ENCODE measurements around the gene PRKG1.

PRKG1 gene

DNA sequence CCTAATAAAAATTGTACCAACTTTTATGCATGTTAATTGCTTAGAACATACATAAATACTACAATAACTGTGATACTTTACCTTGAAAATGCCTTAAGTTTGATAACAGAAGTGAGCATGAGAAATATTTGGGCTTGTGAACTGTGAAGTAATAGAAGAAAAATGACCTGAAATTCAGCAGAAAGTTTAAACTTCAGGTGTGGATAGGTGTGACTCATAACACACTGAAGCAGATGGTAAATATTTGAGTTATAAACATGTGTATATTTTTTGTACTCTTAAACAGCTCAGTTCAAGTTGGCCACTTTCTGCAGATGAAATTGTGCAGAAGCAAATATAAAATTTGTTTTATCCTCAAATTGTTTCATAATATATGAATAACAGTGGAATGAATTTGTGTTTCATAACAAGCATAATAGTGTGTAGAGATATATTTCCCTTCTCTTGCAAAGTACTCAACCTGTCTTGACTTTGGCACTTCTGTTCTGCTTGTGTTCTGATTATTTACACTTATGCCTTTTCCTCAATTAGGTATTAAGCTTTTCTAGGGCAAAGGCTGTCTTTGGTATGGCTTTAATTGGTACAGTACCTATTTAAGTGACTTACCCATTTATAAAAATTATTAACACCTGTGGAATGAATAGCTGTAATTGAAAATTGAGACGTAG, 122.4 kb downstream of the PRKG1 start:
- TF ChIP-seq CTCF (IDR thresholded peaks at IDR 0.05; ENCODE audit: low read depth, low read length) (no peak), EZH2phosphoT487 (IDR thresholded peaks at IDR 0.05; ENCODE audit: low read depth) (no peak)

GRCh38 chr10:51198170-51198569, 123.9 kb downstream of the PRKG1 start:
- Histone ChIP-seq H3K9ac (ENCODE audit: low read length) (no peak overlapping the region), H3K27me3 (ENCODE audit: low read depth, low read length) (no peaks in the 10 kb centered on the region), H3K79me2 (ENCODE audit: low read length) (no peaks in the 10 kb centered on the region), H3K4me2 (ENCODE audit: low read length) (no peak overlapping the region), H4K20me1 (ENCODE audit: insufficient read depth, low read length) (no peaks in the 10 kb centered on the region), H3K4me3 (ENCODE audit: low read length) (no peak overlapping the region), H3K9me3 (ENCODE audit: insufficient read depth, low read length) (no peaks in the 10 kb centered on the region), H2AFZ (ENCODE audit: low read depth, low read length) (no peak overlapping the region), H3K36me3 (replicated peaks; ENCODE audit: low read depth, low read length) (no peaks in the 10 kb centered on the region), H3K4me1 (ENCODE audit: low read length) (no peaks in the 10 kb centered on the region), H3K27ac (ENCODE audit: low read length) (no peak overlapping the region)
- no peak for TF ChIP-seq CTCF (IDR thresholded peaks at IDR 0.05; ENCODE audit: low read depth, low read length)
- TF ChIP-seq EZH2phosphoT487 (IDR thresholded peaks at IDR 0.05; ENCODE audit: low read depth): no peak

More for the DNA sequence above, 122.4 kb downstream of the PRKG1 start:
- Histone ChIP-seq H3K79me2 (ENCODE audit: low read length) (no peaks in the 10 kb centered on the region), H3K4me1 (ENCODE audit: low read length) (no peaks in the 10 kb centered on the region), H3K4me2 (ENCODE audit: low read length) (no peak overlapping the region), H3K9me3 (ENCODE audit: insufficient read depth, low read length) (no peaks in the 10 kb centered on the region), H3K36me3 (replicated peaks; ENCODE audit: low read depth, low read length) (no peaks in the 10 kb centered on the region), H2AFZ (ENCODE audit: low read depth, low read length) (no peak overlapping the region), H4K20me1 (ENCODE audit: insufficient read depth, low read length) (no peaks in the 10 kb centered on the region), H3K27me3 (ENCODE audit: low read depth, low read length) (no peaks in the 10 kb centered on the region), H3K9ac (ENCODE audit: low read length) (no peak overlapping the region), H3K27ac (ENCODE audit: low read length) (no peak overlapping the region), H3K4me3 (ENCODE audit: low read length) (no peak overlapping the region)

DNA sequence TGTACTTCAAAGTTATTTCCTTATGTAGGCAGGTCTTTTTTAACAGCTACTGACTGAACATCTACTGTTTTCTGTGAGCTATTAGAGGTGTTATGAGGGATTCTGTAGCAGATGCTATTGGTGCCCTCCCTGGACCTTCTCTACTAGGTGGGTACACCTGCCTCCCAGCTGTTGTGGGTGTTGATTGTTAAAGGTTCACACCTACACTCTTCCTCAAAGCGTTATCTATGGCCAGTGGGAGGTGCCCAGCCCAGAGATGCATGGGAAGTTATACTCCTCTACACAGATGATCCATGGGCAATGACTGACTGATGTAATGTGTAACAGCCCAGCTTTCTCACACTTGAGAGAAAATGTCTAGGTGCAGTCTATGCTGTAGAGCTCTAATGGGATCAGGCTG, 127.7 kb downstream of the PRKG1 start:
- Histone ChIP-seq H2AFZ (ENCODE audit: low read depth, low read length) (no peak overlapping the region), H3K4me2 (ENCODE audit: low read length) (no peak overlapping the region), H3K79me2 (ENCODE audit: low read length) (no peaks in the 10 kb centered on the region), H4K20me1 (ENCODE audit: insufficient read depth, low read length) (no peaks in the 10 kb centered on the region), H3K36me3 (replicated peaks; ENCODE audit: low read depth, low read length) (no peaks in the 10 kb centered on the region), H3K27me3 (ENCODE audit: low read depth, low read length) (no peaks in the 10 kb centered on the region), H3K4me1 (ENCODE audit: low read length) (no peaks in the 10 kb centered on the region), H3K4me3 (ENCODE audit: low read length) (no peak overlapping the region), H3K9me3 (ENCODE audit: insufficient read depth, low read length) (no peaks in the 10 kb centered on the region), H3K9ac (ENCODE audit: low read length) (no peak overlapping the region), H3K27ac (ENCODE audit: low read length) (no peak overlapping the region)
- no peak for TF ChIP-seq EZH2phosphoT487 (IDR thresholded peaks at IDR 0.05; ENCODE audit: low read depth)
- TF ChIP-seq CTCF (IDR thresholded peaks at IDR 0.05; ENCODE audit: low read depth, low read length): no peak

DNA sequence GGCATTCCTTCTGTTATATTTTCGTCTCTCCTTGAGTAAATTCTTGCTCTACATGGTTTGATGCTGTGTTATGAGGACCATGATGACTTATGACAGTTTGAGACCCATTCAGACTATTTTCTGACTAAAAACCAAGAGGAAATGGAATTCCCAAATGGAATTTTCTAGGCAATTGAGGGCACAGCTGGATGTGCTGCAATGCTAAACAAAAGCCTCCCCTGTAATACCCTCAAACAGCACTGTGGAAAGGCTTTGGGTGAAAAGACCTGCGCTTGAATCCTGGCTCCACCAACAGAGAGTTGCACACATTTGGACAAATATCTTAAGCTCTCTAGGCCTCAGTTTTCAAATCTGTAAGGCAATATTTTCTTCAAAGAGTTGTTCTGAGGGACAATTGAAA, 129.1 kb downstream of the PRKG1 start:
- H3K27me3 ChIP-seq (ENCODE audit: low read depth, low read length): no peaks in the 10 kb centered on the region
- TF ChIP-seq EZH2phosphoT487 (IDR thresholded peaks at IDR 0.05; ENCODE audit: low read depth) (no peak), CTCF (IDR thresholded peaks at IDR 0.05; ENCODE audit: low read depth, low read length) (no peak)
- H3K9me3 ChIP-seq (ENCODE audit: insufficient read depth, low read length): no peaks in the 10 kb centered on the region
- H3K36me3 ChIP-seq (replicated peaks; ENCODE audit: low read depth, low read length): no peaks in the 10 kb centered on the region
- H3K4me1 ChIP-seq (ENCODE audit: low read length): no peaks in the 10 kb centered on the region
- H4K20me1 ChIP-seq (ENCODE audit: insufficient read depth, low read length): no peaks in the 10 kb centered on the region
- no peak overlapping the region for H3K9ac ChIP-seq (ENCODE audit: low read length)
- no peak overlapping the region for H3K27ac ChIP-seq (ENCODE audit: low read length)
- no peak overlapping the region for H2AFZ ChIP-seq (ENCODE audit: low read depth, low read length)
- H3K4me2 ChIP-seq (ENCODE audit: low read length): no peak overlapping the region
- no peak overlapping the region for H3K4me3 ChIP-seq (ENCODE audit: low read length)
- no peaks in the 10 kb centered on the region for H3K79me2 ChIP-seq (ENCODE audit: low read length)

All from OCI-LY3 (cell line).